Activated CD4-positive, alpha-beta T cell treated with anti-CD3 and anti-CD28 coated beads, Interleukin-2, amount 50 U/mL, for 16 hours (primary cell): Measurements from ENCODE around the gene VPS4B.
"Not testable (repeated sequence)": the region's sequence is repeated elsewhere in the genome, so short reads cannot be mapped to it uniquely, and the experiment has no call there.

Experiments
- DNase-seq: peaks from one replicate; pipeline ENCODE4 v3.0.0-alpha.2; 2020

VPS4B gene

GRCh38 chr18:63422087-63422863, at the start of gene VPS4B:
Gene VPS4B (minus strand): TSS chr18:63422476. CDS start chr18:63422259, 217 bp downstream.
- peak; percentile 100 for DNase-seq

- DNase-seq, result no peak
Measured at GRCh38 chr18:63470751-63471150, 48.5 kb upstream of the VPS4B start.

- no peak for DNase-seq
Measured at GRCh38 chr18:63468575-63468974, 46.3 kb upstream of the VPS4B start.

- no peak for DNase-seq
Measured at GRCh38 chr18:63467699-63468098, 45.4 kb upstream of the VPS4B start.

GRCh38 chr18:63465059-63465458, 42.8 kb upstream of the VPS4B start:
- peak; percentile 23 for DNase-seq

- no peak for DNase-seq
Measured at GRCh38 chr18:63464434-63464833, 42.2 kb upstream of the VPS4B start.

GRCh38 chr18:63460414-63460813, 38.1 kb upstream of the VPS4B start:
- DNase-seq, result no peak

GRCh38 chr18:63457977-63458376, 35.7 kb upstream of the VPS4B start:
- no peak for DNase-seq

- DNase-seq, result no peak
Measured at GRCh38 chr18:63454497-63454896, 32.2 kb upstream of the VPS4B start.

GRCh38 chr18:63452751-63453150, 30.5 kb upstream of the VPS4B start:
- not testable (repeated sequence) for DNase-seq

- DNase-seq, result no peak
Measured at GRCh38 chr18:63451799-63452660, 29.8 kb upstream of the VPS4B start.

GRCh38 chr18:63449426-63449825, 27.1 kb upstream of the VPS4B start:
- DNase-seq, result no peak

GRCh38 chr18:63447066-63447465, 24.8 kb upstream of the VPS4B start:
- no peak for DNase-seq

GRCh38 chr18:63446266-63446665, 24.0 kb upstream of the VPS4B start:
- no peak for DNase-seq

- no peak for DNase-seq
Measured at GRCh38 chr18:63445037-63445436, 22.8 kb upstream of the VPS4B start.

- DNase-seq, result no peak
Measured at GRCh38 chr18:63444580-63444979, 22.3 kb upstream of the VPS4B start.

- DNase-seq, result no peak
Measured at GRCh38 chr18:63443829-63444228, 21.6 kb upstream of the VPS4B start.

GRCh38 chr18:63440881-63441280, 18.6 kb upstream of the VPS4B start:
- DNase-seq, result no peak

GRCh38 chr18:63440219-63440618, 17.9 kb upstream of the VPS4B start:
- DNase-seq, result no peak

GRCh38 chr18:63439334-63439733, 17.1 kb upstream of the VPS4B start:
- DNase-seq, result peak; percentile 55

- DNase-seq, result no peak
Measured at GRCh38 chr18:63438181-63438580, 15.9 kb upstream of the VPS4B start.

GRCh38 chr18:63433334-63433866, 11.1 kb upstream of the VPS4B start:
- DNase-seq, result no peak

- no peak for DNase-seq
Measured at GRCh38 chr18:63431180-63431579, 8.9 kb upstream of the VPS4B start.

GRCh38 chr18:63430526-63430925, 8.2 kb upstream of the VPS4B start:
- DNase-seq, result no peak
